Brain pericyte (primary cell): ENCODE results near the gene FCN2.

Experiments used
- DNase-seq: peaks from one replicate; pipeline ENCODE4 v3.0.0-alpha.2; 2012; ENCODE audit warnings: low read depth, low spot score

Gene FCN2

GRCh38 chr9:134880484-134881312 is at the start of gene FCN2:
FCN2 (plus strand) TSS chr9:134880810; CDS start chr9:134880822, 12 bp downstream.
- no peak for DNase-seq

- no peak for DNase-seq
Measured at GRCh38 chr9:134830926-134831720, 49.5 kb upstream of the FCN2 start.

- DNase-seq = no peak
Measured at GRCh38 chr9:134832471-134832870, 48.1 kb upstream of the FCN2 start.

GRCh38 chr9:134833294-134833880 is 47.2 kb upstream of the FCN2 start:
- no peak for DNase-seq

- DNase-seq = no peak
Measured at GRCh38 chr9:134834217-134834956, 46.2 kb upstream of the FCN2 start.

GRCh38 chr9:134834957-134835419 is 45.6 kb upstream of the FCN2 start:
- no peak for DNase-seq

GRCh38 chr9:134835448-134835847 is 45.2 kb upstream of the FCN2 start:
- no peak for DNase-seq

- DNase-seq = no peak
Measured at GRCh38 chr9:134835987-134836386, 44.6 kb upstream of the FCN2 start.

- DNase-seq = no peak
Measured at GRCh38 chr9:134836406-134836970, 44.1 kb upstream of the FCN2 start.

- no peak for DNase-seq
Measured at GRCh38 chr9:134837529-134837928, 43.1 kb upstream of the FCN2 start.

GRCh38 chr9:134838651-134839454 is 41.8 kb upstream of the FCN2 start:
- DNase-seq = no peak

GRCh38 chr9:134839455-134840125 is 41.0 kb upstream of the FCN2 start:
- no peak for DNase-seq

- no peak for DNase-seq
Measured at GRCh38 chr9:134840511-134840910, 40.1 kb upstream of the FCN2 start.

- no peak for DNase-seq
Measured at GRCh38 chr9:134841180-134841904, 39.3 kb upstream of the FCN2 start.

GRCh38 chr9:134842321-134842720 is 38.3 kb upstream of the FCN2 start:
- no peak for DNase-seq

GRCh38 chr9:134843740-134844139 is 36.9 kb upstream of the FCN2 start:
- no peak for DNase-seq

GRCh38 chr9:134844821-134845220 is 35.8 kb upstream of the FCN2 start:
- no peak for DNase-seq

GRCh38 chr9:134846187-134846586 is 34.4 kb upstream of the FCN2 start:
- DNase-seq = no peak

- no peak for DNase-seq
Measured at GRCh38 chr9:134846699-134847098, 33.9 kb upstream of the FCN2 start.
